GM18861 (cell line): ENCODE results near the gene CXCL17.

Experiments
- ATAC-seq: cut with Tn5 transposase; IDR thresholded peaks from one replicate; pipeline ENCODE4 v1.9.1; 2021; ENCODE audit not compliant: unreplicated experiment

Gene CXCL17

GRCh38 chr19:42401365-42402303 lies 41.1 kb downstream of the CXCL17 start:
- no peak for ATAC-seq

DNA sequence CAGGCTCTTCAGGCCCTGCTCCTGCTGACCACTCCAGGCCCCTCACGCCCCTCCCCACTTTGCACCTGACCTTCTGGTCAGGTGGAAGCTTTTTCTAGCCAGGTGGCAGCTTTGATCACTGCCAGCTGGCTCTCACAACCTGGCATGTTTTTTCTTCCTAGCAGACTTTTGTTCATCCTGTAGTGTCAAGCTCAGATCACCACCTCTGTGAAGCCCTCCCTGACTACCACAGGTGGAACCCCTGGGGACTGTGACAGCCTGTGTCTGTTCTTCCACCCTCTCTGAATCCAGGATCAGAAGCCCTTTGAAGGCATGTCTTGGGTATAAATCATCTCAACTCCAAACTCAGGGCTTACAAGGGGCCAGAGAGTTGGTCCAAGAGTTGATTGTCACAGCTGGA lies 42.3 kb downstream of the CXCL17 start:
- ATAC-seq, result no peak

- ATAC-seq, result no peak
Measured at GRCh38 chr19:42397263-42398166, 45.2 kb downstream of the CXCL17 start.

- peak; percentile 85 for ATAC-seq
Measured at GRCh38 chr19:42396381-42397262, 46.1 kb downstream of the CXCL17 start.

DNA sequence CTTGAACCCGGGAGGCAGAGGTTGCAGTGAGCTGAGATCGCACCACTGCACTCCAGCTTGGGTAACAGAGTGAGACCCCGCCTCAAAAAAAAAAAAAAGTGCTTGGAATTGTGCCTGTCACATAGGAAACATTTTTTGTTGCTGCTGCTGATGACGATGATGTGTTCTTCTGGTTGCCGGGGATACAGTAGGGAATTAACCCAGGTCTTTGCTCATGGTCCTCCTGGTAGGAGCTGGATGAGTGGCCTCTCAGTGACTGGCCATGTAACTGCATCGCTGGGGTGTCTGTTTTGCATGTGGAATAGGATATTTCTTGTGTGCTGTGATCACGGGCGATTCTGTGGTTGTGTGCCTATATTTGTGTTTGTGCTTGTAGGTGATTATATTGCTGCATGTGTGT lies 48.0 kb downstream of the CXCL17 start:
- ATAC-seq, result no peak

DNA sequence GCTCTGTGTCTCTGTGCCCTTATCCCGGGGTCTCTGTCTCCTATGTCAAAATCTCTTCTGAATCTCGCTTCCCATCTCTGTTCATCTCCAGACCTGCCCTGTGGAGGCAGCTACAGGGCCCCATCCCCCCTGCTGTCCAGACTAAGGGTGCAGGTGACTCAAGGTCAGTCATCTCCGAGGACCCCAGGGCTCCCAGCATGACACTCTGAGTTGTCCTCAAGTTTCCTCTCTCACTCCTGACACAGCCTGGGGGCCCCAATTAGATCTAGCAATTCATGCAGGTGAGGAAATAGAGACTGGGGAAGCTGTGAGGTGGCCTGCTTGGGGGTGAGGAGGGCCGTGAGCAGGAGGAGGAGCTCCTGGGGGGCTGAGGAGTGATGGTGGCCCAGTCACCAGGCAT lies 50.6 kb downstream of the CXCL17 start:
- no peak for ATAC-seq

GRCh38 chr19:42389899-42390298 lies 52.8 kb downstream of the CXCL17 start, which contains the start of gene CNFN:
Gene CNFN (minus strand): TSS chr19:42390297. CDS start chr19:42389037, 1,260 bp downstream.
- no peak for ATAC-seq

- no peak for ATAC-seq
Measured at GRCh38 chr19:42388851-42389489, 53.8 kb downstream of the CXCL17 start.

GRCh38 chr19:42386974-42387707 lies 55.6 kb downstream of the CXCL17 start:
- ATAC-seq, result no peak

DNA sequence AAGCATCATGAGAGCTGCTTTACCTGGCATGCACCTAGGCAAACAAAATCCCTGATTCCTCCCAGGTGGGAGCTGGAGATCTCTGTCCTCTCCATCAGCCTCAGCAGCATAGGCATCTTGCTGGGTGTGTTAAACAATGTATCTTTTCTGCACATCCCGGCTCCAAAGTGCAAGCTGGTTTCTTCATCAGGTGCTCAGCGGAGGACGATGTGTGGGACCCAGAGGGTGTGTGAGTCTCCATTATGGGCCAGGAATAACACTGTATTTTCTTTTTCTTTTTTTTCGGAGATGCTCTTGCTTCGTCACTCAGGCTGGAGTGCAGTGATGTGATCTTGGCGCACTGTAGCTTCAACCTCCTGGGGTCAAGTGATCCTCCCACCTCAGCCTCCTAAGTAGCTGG lies 62.6 kb downstream of the CXCL17 start:
- no peak for ATAC-seq
